Middle frontal gyrus (tissue), 1 donor: Measurements from ENCODE around the gene SMIM22.

ENCODE experiments used
- DNase-seq: peaks from one replicate; pipeline ENCODE4 v3.0.0-alpha.2; 2015; ENCODE audit warnings: low spot score; ENCODE audit errors: extremely low spot score

The SMIM22 gene

GRCh38 chr16:4795181-4795827, at the start of gene SMIM22:
TSS of gene SMIM22 (plus strand) at chr16:4795369. CDS start at chr16:4795735, 366 bp downstream.
- no peak for DNase-seq

DNA sequence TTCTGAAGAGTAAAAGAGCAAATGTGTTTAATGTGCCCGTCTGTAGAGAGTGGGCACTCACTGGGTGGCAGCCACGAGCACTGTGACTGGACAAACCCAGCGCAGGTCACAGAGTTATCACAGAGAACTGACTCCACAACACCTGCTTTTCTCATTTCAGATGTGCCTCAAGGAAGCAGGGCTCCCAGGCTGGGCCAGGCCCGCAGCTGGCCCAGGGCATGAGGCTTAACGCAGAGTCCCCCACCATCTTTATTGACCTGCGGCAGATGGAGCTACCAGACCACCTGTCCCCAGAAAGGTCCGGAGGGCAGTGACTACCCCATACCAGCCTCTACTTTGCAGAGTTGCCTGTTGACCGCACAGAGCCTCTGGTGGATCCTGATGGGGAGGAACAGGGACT, 49.0 kb upstream of the SMIM22 start:
- no peak for DNase-seq

GRCh38 chr16:4746991-4747574, 48.1 kb upstream of the SMIM22 start:
- no peak for DNase-seq

DNA sequence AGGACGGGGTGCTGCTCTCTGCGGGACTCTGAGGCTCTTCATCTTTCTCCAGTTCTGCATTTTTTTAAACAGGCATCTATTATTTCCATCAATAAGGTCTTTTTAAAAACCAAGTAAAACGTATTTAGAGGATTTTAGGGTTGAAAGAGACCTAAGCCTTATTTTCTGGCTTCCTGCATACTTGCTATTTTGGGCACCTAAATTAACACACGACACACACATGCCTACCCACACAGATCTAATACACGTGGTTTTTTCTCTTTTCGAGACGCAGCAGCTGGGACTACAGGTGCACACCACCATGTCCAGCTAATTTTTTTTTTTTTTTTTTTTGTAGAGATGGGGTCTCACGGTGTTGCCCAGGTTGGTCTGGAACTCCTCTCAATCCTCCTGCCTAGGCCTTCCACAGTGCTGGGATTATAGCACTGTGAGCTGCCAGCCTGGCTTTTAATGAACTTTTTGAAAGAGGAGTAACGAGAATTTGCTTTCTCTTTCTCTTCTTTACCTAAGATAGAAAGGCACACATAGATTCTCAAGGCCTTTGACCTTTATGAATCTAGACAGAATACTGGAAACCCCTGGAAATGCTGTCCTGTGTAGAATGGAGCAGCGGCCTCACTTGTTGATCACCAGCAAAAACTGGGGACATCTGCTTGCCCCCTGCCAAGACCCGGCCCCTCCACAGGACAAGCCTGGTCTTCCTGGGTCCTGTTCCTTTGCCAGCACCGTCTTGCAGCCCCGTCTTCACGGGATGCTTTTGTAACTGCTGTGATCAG, 47.1 kb upstream of the SMIM22 start:
- DNase-seq: no peak

- DNase-seq: no peak
These were observed 46.3 kb upstream of the SMIM22 start for GRCh38 chr16:4748682-4749411.

GRCh38 chr16:4749700-4750257, 45.4 kb upstream of the SMIM22 start:
- DNase-seq: no peak

GRCh38 chr16:4750896-4751295, 44.3 kb upstream of the SMIM22 start:
- DNase-seq: no peak

DNA sequence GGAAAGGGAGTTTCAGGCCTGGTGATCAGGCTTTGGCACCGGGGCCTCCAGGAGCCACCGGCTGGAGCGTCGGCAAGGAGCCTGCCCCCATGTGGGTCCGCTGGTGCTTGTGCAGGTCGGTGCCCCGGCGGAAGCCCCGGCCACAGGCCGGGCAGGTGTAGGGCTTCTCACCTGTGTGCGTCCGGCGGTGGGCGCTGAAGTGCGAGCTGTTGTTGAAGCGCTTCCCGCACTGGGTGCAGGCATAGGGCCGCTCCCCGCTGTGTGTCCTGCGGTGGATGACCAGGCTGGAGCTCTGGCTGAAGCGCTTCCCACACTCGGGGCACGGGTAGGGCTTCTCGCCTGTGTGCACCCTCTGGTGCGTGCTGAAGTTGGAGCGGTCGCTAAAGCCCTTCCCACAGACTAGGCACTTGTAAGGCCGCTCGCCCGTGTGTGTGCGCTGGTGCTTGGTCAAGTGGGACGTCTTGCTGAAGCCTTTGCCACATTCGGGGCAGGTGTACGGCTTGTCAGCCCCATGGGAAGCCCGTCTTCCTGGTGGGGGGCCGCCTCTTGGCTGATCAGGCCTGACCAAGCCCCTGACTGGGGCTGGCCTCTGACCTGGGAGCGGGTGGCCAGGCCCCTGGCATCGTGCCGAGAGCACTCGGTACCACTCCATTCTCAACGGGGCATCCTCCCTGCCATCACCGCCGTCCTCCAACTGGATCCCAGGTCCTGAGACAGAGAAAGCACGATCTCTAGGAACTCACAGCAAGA, 42.6 kb upstream of the SMIM22 start:
- no peak for DNase-seq

GRCh38 chr16:4753227-4753626, 41.9 kb upstream of the SMIM22 start:
- no peak for DNase-seq

DNA sequence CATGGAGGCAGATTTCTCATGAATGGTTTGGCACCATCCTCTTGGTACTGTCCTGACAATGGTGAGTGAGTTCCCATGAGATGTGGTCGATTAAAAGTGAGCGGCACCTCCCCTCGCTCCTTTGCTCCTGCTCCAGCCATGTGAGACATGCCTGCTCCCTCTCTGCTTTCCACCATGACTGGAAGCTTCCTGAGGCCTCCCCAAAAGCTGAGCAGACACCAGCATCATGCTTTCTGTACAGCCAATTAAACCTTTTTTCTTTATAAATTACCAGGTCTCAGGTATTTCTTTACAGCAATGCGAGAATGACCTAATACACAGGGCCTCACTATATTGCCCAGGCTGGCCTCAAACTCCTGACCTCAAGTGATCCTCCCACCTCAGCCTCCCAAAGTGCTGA, 40.3 kb upstream of the SMIM22 start:
- no peak for DNase-seq

- DNase-seq: no peak
These were observed 39.5 kb upstream of the SMIM22 start for GRCh38 chr16:4755687-4756086.

GRCh38 chr16:4760221-4760910, 34.8 kb upstream of the SMIM22 start:
- DNase-seq: no peak

GRCh38 chr16:4762205-4762604, 33.0 kb upstream of the SMIM22 start:
- no peak for DNase-seq

DNA sequence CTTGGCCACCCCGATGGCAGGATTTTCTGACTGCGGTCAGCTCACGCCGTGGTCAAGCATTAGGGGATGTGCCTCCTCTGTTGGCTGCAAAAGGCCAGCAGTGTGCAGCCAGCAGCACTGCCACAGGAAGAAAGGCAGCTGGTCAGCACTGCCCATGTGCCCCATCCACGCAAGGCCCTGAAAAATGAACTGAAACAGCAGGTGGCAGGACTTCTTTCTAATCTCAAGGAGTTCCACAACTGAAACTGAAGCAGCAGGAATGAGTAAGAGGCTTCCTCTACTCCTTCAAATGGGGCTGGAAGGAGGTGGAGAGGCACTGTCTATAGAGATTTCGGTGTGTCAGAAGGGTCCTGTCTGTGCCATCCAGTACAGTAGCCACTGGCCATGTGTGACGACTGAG, 31.4 kb upstream of the SMIM22 start:
- no peak for DNase-seq

DNA sequence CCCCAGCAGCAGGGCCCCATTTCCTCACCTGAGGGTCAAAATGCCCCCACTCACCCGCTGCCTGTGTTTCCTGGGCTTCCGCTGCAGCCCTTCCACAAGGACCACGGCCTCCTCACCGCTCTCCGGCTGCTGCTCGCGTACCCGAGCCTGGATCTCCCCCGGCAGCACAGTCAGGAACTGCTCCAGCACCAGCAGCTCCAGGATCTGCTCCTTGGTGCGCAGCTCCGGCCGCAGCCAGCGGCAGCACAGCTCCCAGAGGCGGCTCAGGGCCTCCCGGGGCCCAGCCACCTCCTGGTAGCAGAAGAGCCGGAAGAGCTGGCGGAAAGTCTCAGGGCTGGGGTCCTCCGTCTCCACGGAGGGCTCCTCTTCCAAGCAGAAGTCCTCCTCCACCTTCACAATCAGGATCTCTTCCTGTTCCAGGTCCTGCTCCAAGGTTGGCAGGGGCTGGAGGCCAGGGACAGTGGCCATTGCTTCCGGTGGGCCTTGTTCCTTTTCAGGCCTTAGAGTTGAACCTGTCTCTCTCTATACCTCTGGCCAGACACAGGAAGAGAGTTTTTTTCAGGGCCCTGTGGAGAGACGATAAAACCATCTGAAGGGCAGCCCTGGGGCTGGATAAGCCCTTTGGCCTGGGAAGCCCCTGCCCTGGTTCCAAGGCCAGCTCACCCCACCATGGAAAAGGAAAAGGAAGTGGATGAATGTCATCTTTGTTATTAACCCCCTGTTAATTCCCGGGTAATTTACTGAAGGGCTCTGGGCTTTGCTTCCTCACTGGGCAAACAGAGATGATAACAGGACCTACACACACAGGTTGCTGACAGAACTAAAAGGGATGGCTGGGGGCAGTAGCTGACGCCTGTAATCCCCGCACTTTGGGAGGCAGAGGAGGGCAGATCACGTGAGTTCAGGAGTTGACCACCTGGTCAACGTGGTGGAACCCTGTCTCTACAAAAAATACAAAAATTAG, 29.4 kb upstream of the SMIM22 start:
- no peak for DNase-seq

- peak; percentile 95 for DNase-seq
These were observed 28.1 kb upstream of the SMIM22 start, which contains the start of gene ZNF500 for GRCh38 chr16:4766875-4767628. TSS of gene ZNF500 (minus strand) at chr16:4767162. CDS start at chr16:4765978, 1,184 bp downstream.

DNA sequence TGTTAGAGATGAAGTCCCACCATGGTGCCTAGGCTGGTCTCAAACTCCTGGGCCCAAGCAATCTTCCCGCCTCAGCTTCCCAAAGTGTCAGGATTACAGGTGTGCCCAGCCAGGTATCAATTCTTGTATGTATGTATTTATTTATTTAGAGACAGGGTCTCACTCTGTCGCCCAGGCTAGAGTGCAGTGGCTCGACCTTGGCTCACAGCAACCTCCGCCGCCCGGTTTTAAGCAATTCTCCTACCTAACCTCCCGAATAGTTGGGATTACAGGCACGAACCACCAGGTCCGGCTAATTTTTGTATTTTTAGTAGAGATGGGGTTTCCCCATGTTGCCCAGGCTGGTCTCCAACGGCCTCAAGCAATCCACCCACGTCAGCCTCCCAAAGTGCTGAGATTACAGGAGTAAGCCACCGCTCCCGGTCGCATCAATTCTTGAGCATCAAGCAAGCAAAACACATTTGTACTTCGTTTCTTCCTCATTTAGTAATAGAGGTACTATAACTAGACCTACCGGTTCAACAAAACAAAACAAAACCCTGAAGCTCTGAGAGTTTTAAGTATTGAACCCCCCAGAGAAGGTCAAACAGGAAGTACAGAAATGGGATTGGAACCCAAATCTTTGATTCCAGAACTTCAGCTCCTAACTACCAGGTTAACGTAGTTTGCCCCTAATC, 27.2 kb upstream of the SMIM22 start:
- no peak for DNase-seq
